HEK293T (cell line): Measurements from ENCODE around the gene DOK1.

Experiments
- ARNT ChIP-seq: fragments of 450-650 bp; IDR thresholded peaks from 2 replicates; pipeline ENCODE4 v1.6.1; 2017; ENCODE audit warnings: mild to moderate bottlenecking
- BHLHE40 ChIP-seq: fragments of 450-650 bp; IDR thresholded peaks from 2 replicates; pipeline ENCODE4 v1.6.1; 2016; ENCODE audit warnings: mild to moderate bottlenecking, moderate library complexity, borderline replicate concordance
- ELF4 ChIP-seq: fragments of 450-650 bp; IDR thresholded peaks from 2 replicates; pipeline ENCODE4 v1.6.1; 2017; ENCODE audit warnings: antibody characterized with exemption
- FOXM1 ChIP-seq: fragments of 450-650 bp; IDR thresholded peaks from 2 replicates; pipeline ENCODE4 v1.6.1; 2017; ENCODE audit warnings: mild to moderate bottlenecking, borderline replicate concordance
- L3MBTL2 ChIP-seq: fragments of 450-650 bp; conservative IDR thresholded peaks from 2 replicates; pipeline ENCODE4 v1.6.1; 2016; ENCODE audit warnings: mild to moderate bottlenecking
- LEF1 ChIP-seq: fragments of 450-650 bp; IDR thresholded peaks from 2 replicates; pipeline ENCODE4 v1.6.1; 2017; ENCODE audit warnings: mild to moderate bottlenecking, borderline replicate concordance
- NFRKB ChIP-seq: fragments of 450-650 bp; IDR thresholded peaks from 2 replicates; pipeline ENCODE4 v1.6.1; 2016; ENCODE audit warnings: mild to moderate bottlenecking, moderate library complexity
- SP1 ChIP-seq: fragments of 450-650 bp; IDR thresholded peaks from 2 replicates; pipeline ENCODE4 v1.6.1; 2017
- SUZ12 ChIP-seq: fragments of 450-650 bp; IDR thresholded peaks from 2 replicates; pipeline ENCODE4 v1.6.1; 2016; ENCODE audit warnings: mild to moderate bottlenecking
- TARDBP ChIP-seq: fragments of 450-650 bp; IDR thresholded peaks from 2 replicates; pipeline ENCODE4 v1.6.1; 2016
- ZNF384 ChIP-seq: fragments of 450-650 bp; IDR thresholded peaks from 2 replicates; pipeline ENCODE4 v1.6.1; 2016
- TF ChIP-seq, protein P1 (sequence below): fragments of 450-650 bp; IDR thresholded peaks from 2 replicates; pipeline ENCODE4 v1.6.1; 2016

GRCh38 chr2:74555610-74556103 is 1.1 kb downstream of the DOK1 start:
- TF ChIP-seq FOXM1 (no peak), TARDBP (no peak), ELF4 (no peak), SP1 (no peak), NFRKB (no peak), SUZ12 (no peak), LEF1 (no peak), BHLHE40 (no peak), ZNF384 (no peak), ARNT (no peak), L3MBTL2 (no peak)
- TF ChIP-seq, protein P1, sequence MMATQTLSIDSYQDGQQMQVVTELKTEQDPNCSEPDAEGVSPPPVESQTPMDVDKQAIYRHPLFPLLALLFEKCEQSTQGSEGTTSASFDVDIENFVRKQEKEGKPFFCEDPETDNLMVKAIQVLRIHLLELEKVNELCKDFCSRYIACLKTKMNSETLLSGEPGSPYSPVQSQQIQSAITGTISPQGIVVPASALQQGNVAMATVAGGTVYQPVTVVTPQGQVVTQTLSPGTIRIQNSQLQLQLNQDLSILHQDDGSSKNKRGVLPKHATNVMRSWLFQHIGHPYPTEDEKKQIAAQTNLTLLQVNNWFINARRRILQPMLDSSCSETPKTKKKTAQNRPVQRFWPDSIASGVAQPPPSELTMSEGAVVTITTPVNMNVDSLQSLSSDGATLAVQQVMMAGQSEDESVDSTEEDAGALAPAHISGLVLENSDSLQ: no peak
